Activated CD4-positive, CD25-positive, alpha-beta regulatory T cell treated with anti-CD3 and anti-CD28 coated beads, Interleukin-2, amount 50 U/mL, for 24 hours (primary cell): ENCODE results near the gene ADGRF5.

Experiments
- ATAC-seq, 2 donors: fragments of 150-1000 bp; cut with Tn5 transposase; one replicate each; pipeline ENCODE4 v1.10.0; 2021; ENCODE audit warnings: mild to moderate bottlenecking in 1 of 2, moderate library complexity in 1 of 2

Gene ADGRF5

GRCh38 chr6:46932526-46933319 is 11.0 kb upstream of the ADGRF5 start:
- ATAC-seq = no peak

- no peak for ATAC-seq
Measured at GRCh38 chr6:46931416-46931815, 9.7 kb upstream of the ADGRF5 start.

- ATAC-seq = no peak
Measured at GRCh38 chr6:46930331-46930730, 8.6 kb upstream of the ADGRF5 start.

GRCh38 chr6:46927066-46927465 is 5.3 kb upstream of the ADGRF5 start:
- no peak for ATAC-seq

GRCh38 chr6:46926481-46926880 is 4.7 kb upstream of the ADGRF5 start:
- ATAC-seq = no peak

GRCh38 chr6:46925563-46926253 is 4.0 kb upstream of the ADGRF5 start:
- no peak for ATAC-seq

- no peak for ATAC-seq
Measured at GRCh38 chr6:46923476-46923875, 1.7 kb upstream of the ADGRF5 start.

GRCh38 chr6:46921059-46921458 is 679 bp downstream of the ADGRF5 start:
- no peak for ATAC-seq

GRCh38 chr6:46918806-46919205 is 2.9 kb downstream of the ADGRF5 start:
- ATAC-seq = no peak

- no peak for ATAC-seq
Measured at GRCh38 chr6:46917002-46917545, 4.7 kb downstream of the ADGRF5 start.

- ATAC-seq = no peak
Measured at GRCh38 chr6:46915866-46916265, 5.9 kb downstream of the ADGRF5 start.

GRCh38 chr6:46915380-46915779 is 6.4 kb downstream of the ADGRF5 start:
- ATAC-seq = no peak

- no peak for ATAC-seq
Measured at GRCh38 chr6:46914279-46914810, 7.4 kb downstream of the ADGRF5 start.

GRCh38 chr6:46909371-46909770 is 12.4 kb downstream of the ADGRF5 start:
- no peak for ATAC-seq

- ATAC-seq = no peak
Measured at GRCh38 chr6:46906776-46907175, 15.0 kb downstream of the ADGRF5 start.

- ATAC-seq = no peak
Measured at GRCh38 chr6:46904117-46904516, 17.6 kb downstream of the ADGRF5 start.

- ATAC-seq = no peak
Measured at GRCh38 chr6:46903175-46903574, 18.6 kb downstream of the ADGRF5 start.

GRCh38 chr6:46901882-46902314 is 19.8 kb downstream of the ADGRF5 start:
- ATAC-seq = no peak

GRCh38 chr6:46900266-46900665 is 21.5 kb downstream of the ADGRF5 start:
- no peak for ATAC-seq

- no peak for ATAC-seq
Measured at GRCh38 chr6:46899659-46900058, 22.1 kb downstream of the ADGRF5 start.

GRCh38 chr6:46898006-46898405 is 23.7 kb downstream of the ADGRF5 start:
- ATAC-seq = no peak

- no peak for ATAC-seq
Measured at GRCh38 chr6:46896871-46897270, 24.9 kb downstream of the ADGRF5 start.

- ATAC-seq = no peak
Measured at GRCh38 chr6:46895930-46896329, 25.8 kb downstream of the ADGRF5 start.

- no peak for ATAC-seq
Measured at GRCh38 chr6:46894433-46894832, 27.3 kb downstream of the ADGRF5 start.
